NT2/D1 (cell line): ENCODE results near the gene RRAGA.

ENCODE experiments used
- DNase-seq: peaks from one replicate; pipeline ENCODE4 v3.0.0-alpha.2; 2011; ENCODE audit warnings: low read depth, low spot score
- H3K27me3 ChIP-seq: 2 replicates; pipeline ENCODE4 v1.6.0; 2011; ENCODE audit warnings: mild to moderate bottlenecking; ENCODE audit not compliant: insufficient read length, insufficient read depth
- H3K36me3 ChIP-seq: 2 replicates; pipeline ENCODE4 v1.6.1; 2011; ENCODE audit warnings: mild to moderate bottlenecking, low read length, mixed read lengths; ENCODE audit not compliant: insufficient read depth, insufficient read length
- H3K4me1 ChIP-seq: 2 replicates; pipeline ENCODE4 v1.5.1; 2011; ENCODE audit not compliant: insufficient read depth, insufficient read length
- H3K4me3 ChIP-seq: 2 replicates; pipeline ENCODE4 v1.5.1; 2011; ENCODE audit warnings: low read depth; ENCODE audit not compliant: insufficient read length
- H3K9ac ChIP-seq: 2 replicates; pipeline ENCODE4 v1.6.0; 2011; ENCODE audit warnings: low read depth; ENCODE audit not compliant: insufficient read length
- H3K9me3 ChIP-seq: 2 replicates; pipeline ENCODE4 v1.5.1; 2011; ENCODE audit warnings: mild to moderate bottlenecking, low read length; ENCODE audit not compliant: insufficient read depth
- SUZ12 ChIP-seq: IDR thresholded peaks from 2 replicates; pipeline ENCODE4 v1.6.1; 2011; ENCODE audit not compliant: insufficient read length, insufficient read depth; ENCODE audit errors: extremely low read depth
- YY1 ChIP-seq: IDR thresholded peaks from 2 replicates; pipeline ENCODE4 v1.6.1; 2011; ENCODE audit not compliant: insufficient read length, insufficient read depth
- ZNF274 ChIP-seq: IDR thresholded peaks from 2 replicates; pipeline ENCODE4 v1.6.1; 2011; ENCODE audit warnings: mild to moderate bottlenecking, low read depth, low read length

RRAGA gene

GRCh38 chr9:19026375-19026774 lies 22.9 kb upstream of the RRAGA start:
- H3K9me3 ChIP-seq, result 0 out of 2 replicates have a peak, but pooled peaks cover 5% of the 10 kb centered on the region
- no peaks in the 10 kb centered on the region for H3K27me3 ChIP-seq
- TF ChIP-seq YY1 (no peak), ZNF274 (no peak), SUZ12 (no peak)
- no peak overlapping the region for H3K9ac ChIP-seq
- no peak overlapping the region for H3K4me3 ChIP-seq
- no peaks in the 10 kb centered on the region for H3K4me1 ChIP-seq
- H3K36me3 ChIP-seq, result no peaks in the 10 kb centered on the region
- no peak for DNase-seq

- H3K4me3 ChIP-seq, result no peak overlapping the region
- H3K4me1 ChIP-seq, result no peaks in the 10 kb centered on the region
- TF ChIP-seq YY1 (no peak), ZNF274 (no peak), SUZ12 (no peak)
- H3K9ac ChIP-seq, result no peak overlapping the region
- DNase-seq, result no peak
- H3K27me3 ChIP-seq, result no peaks in the 10 kb centered on the region
- H3K9me3 ChIP-seq, result no peaks in the 10 kb centered on the region
- H3K36me3 ChIP-seq, result no peaks in the 10 kb centered on the region
Measured at GRCh38 chr9:19027825-19028224, 21.4 kb upstream of the RRAGA start.

GRCh38 chr9:19028835-19029451 lies 20.3 kb upstream of the RRAGA start:
- Histone ChIP-seq H3K9me3 (no peaks in the 10 kb centered on the region), H3K27me3 (no peaks in the 10 kb centered on the region), H3K9ac (no peak overlapping the region), H3K4me3 (no peak overlapping the region), H3K4me1 (no peaks in the 10 kb centered on the region), H3K36me3 (no peaks in the 10 kb centered on the region)
- peak; percentile 68 for DNase-seq
- TF ChIP-seq SUZ12 (no peak), ZNF274 (no peak), YY1 (no peak)

GRCh38 chr9:19030899-19031298 lies 18.3 kb upstream of the RRAGA start:
- Histone ChIP-seq H3K9me3 (peaks cover 4% of the 10 kb centered on the region; the same call in 1 of the 2 replicates), H3K36me3 (no peaks in the 10 kb centered on the region), H3K4me1 (no peaks in the 10 kb centered on the region), H3K9ac (no peak overlapping the region), H3K27me3 (no peaks in the 10 kb centered on the region), H3K4me3 (no peak overlapping the region)
- no peak for DNase-seq
- no peak for TF ChIP-seq ZNF274
- TF ChIP-seq SUZ12, result no peak
- no peak for TF ChIP-seq YY1

- no peaks in the 10 kb centered on the region for H3K4me1 ChIP-seq
- TF ChIP-seq ZNF274, result no peak
- TF ChIP-seq SUZ12, result no peak
- no peak for TF ChIP-seq YY1
- H3K36me3 ChIP-seq, result no peaks in the 10 kb centered on the region
- H3K27me3 ChIP-seq, result no peaks in the 10 kb centered on the region
- no peak for DNase-seq
- peaks cover 16% of the 10 kb centered on the region; the same call in 1 of the 2 replicates for H3K9me3 ChIP-seq
- H3K9ac ChIP-seq, result no peak overlapping the region
- no peak overlapping the region for H3K4me3 ChIP-seq
Measured at GRCh38 chr9:19032406-19032805, 16.8 kb upstream of the RRAGA start.

- Histone ChIP-seq H3K9me3 (peaks cover 21% of the 10 kb centered on the region; the same call in 1 of the 2 replicates), H3K36me3 (no peaks in the 10 kb centered on the region), H3K4me1 (no peaks in the 10 kb centered on the region), H3K4me3 (no peak within 1 kb of the TSS), H3K27me3 (no peaks in the 10 kb centered on the region), H3K9ac (no peak within 1 kb of the TSS)
- no peak for DNase-seq
- TF ChIP-seq YY1 (no peak), SUZ12 (no peak), ZNF274 (no peak)
Measured at GRCh38 chr9:19033015-19033414, 16.2 kb upstream of the RRAGA start, which contains the start of gene SAXO1. TSS of gene SAXO1 (minus strand) at chr9:19033209. CDS start at chr9:19032908, 301 bp downstream.

- TF ChIP-seq ZNF274, result no peak
- no peak for TF ChIP-seq SUZ12
- no peak for TF ChIP-seq YY1
- Histone ChIP-seq H3K9ac (no peak overlapping the region), H3K27me3 (no peaks in the 10 kb centered on the region), H3K4me1 (no peaks in the 10 kb centered on the region), H3K9me3 (peaks cover 21% of the 10 kb centered on the region; the same call in 1 of the 2 replicates), H3K36me3 (no peaks in the 10 kb centered on the region), H3K4me3 (no peak overlapping the region)
- no peak for DNase-seq
Measured at GRCh38 chr9:19036611-19037010, 12.6 kb upstream of the RRAGA start.
